A549 (cell line): ENCODE results near the gene CMBL. TPM values are rescaled to one million over a fixed set of nuclear protein-coding genes. Genes with fewer than 3 reads are reported as not detected.
A peak's percentile ranks its signal among the peaks of the same experiment; 100 is the strongest.

ENCODE experiments used
- ATAC-seq, 2 experiments: fragments of 200-7000 bp in 1 of 2; fragments of >200 bp in 1 of 2; cut with Nextera tagmentation in 1 of 2; cut with Tn5 transposase in 1 of 2; 3 replicates each; pipeline versions ENCODE4 v1.8.0 to v1.9.1; 2018 to 2020; ENCODE audit warnings: mild to moderate bottlenecking in 1 of 2, moderate library complexity in 1 of 2
- CTCF ChIA-PET: fragments of 300-600 bp; sonication (Branson Sonifier 250); formaldehyde crosslinking; extraction: SDS; loops from one replicate; lab custom pipeline; 2021; ENCODE audit warnings: antibody characterized with exemption, inconsistent platforms; lab: Yijun Ruan, JAX
- POLR2A ChIA-PET: fragments of 350-600 bp; formaldehyde crosslinking; extraction: SDS; loops from one replicate; lab custom pipeline; 2021; ENCODE audit warnings: antibody characterized with exemption, inconsistent platforms; lab: Yijun Ruan, JAX
- DNase-seq, 2 experiments: peaks; one replicate each; pipeline versions ENCODE4 v3.0.0 to v3.0.0-alpha.2; 2011 to 2016; ENCODE audit warnings: low read depth in 1 of 2, low spot score in 1 of 2
- FAIRE-seq: peaks from 2 replicates; lab custom pipeline; 2011; peaks lifted over from hg19 to GRCh38; lab: Jason Lieb, UNC
- H3K27ac ChIP-seq, 2 experiments: fragments of >200 bp; sonication (Bioruptor Twin); formaldehyde crosslinking; 3 replicates each; pipeline ENCODE4 v1.5.1; 2016 to 2017
- H3K4me1 ChIP-seq: fragments of >200 bp; sonication (Bioruptor Twin); formaldehyde crosslinking; 3 replicates; pipeline ENCODE4 v1.6.1; 2016
- H3K4me2 ChIP-seq: fragments of >200 bp; sonication (Bioruptor Twin); formaldehyde crosslinking; 3 replicates; pipeline ENCODE4 v1.6.1; 2016
- H3K4me3 ChIP-seq: fragments of >200 bp; sonication (Bioruptor Twin); formaldehyde crosslinking; 3 replicates; pipeline ENCODE4 v1.5.1; 2016
- H3K9me3 ChIP-seq: fragments of >200 bp; sonication (Bioruptor Twin); formaldehyde crosslinking; 3 replicates; pipeline ENCODE4 v1.6.1; 2016
- BHLHE40 ChIP-seq: IDR thresholded peaks from 2 replicates; pipeline ENCODE4 v1.6.1; 2012; ENCODE audit warnings: low read depth, low read length, inconsistent platforms
- CEBPB ChIP-seq, 2 experiments: fragments of >200 bp in 1 of 2; sonication (Bioruptor Twin) in 1 of 2; formaldehyde crosslinking in 1 of 2; IDR thresholded peaks; 2 replicates each; pipeline ENCODE4 v1.6.1; 2012 to 2016
- CTCF ChIP-seq: fragments of >200 bp; sonication (Bioruptor Twin); formaldehyde crosslinking; IDR thresholded peaks from 3 replicates; pipeline ENCODE4 v1.5.1; 2016
- E2F6 ChIP-seq: IDR thresholded peaks from 2 replicates; pipeline ENCODE4 v1.6.1; 2012; ENCODE audit warnings: low read depth, borderline replicate concordance
- EHF ChIP-seq: fragments of 250-450 bp; sonication (Bioruptor Pico); IDR thresholded peaks from 2 replicates; pipeline ENCODE4 v1.5.0; 2020; ENCODE audit warnings: mild to moderate bottlenecking
- EHMT2 ChIP-seq: fragments of 200-600 bp; sonication (generic); IDR thresholded peaks from 2 replicates; pipeline ENCODE4 v1.6.1; 2016; ENCODE audit warnings: antibody characterized with exemption, low read depth, mild to moderate bottlenecking, moderate library complexity
- HOXB13 ChIP-seq: fragments of 250-450 bp; sonication (Bioruptor Pico); IDR thresholded peaks from 2 replicates; pipeline ENCODE4 v1.5.0; 2020; ENCODE audit warnings: low read depth, mild to moderate bottlenecking, moderate library complexity
- JUNB ChIP-seq: fragments of >200 bp; sonication (Bioruptor Twin); formaldehyde crosslinking; IDR thresholded peaks from 2 replicates; pipeline ENCODE4 v1.6.1; 2016
- MAFK ChIP-seq: fragments of 450-650 bp; IDR thresholded peaks from 2 replicates; pipeline ENCODE4 v1.6.1; 2014; ENCODE audit not compliant: partially characterized antibody
- NFE2L2 ChIP-seq: fragments of 150-350 bp; conservative IDR thresholded peaks from 2 replicates; pipeline ENCODE4 v1.6.1; 2014; ENCODE audit warnings: low read length
- NR3C1 ChIP-seq: fragments of >200 bp; sonication (Bioruptor Twin); formaldehyde crosslinking; IDR thresholded peaks from 3 replicates; pipeline ENCODE4 v1.6.1; 2017
- POLR2A ChIP-seq: IDR thresholded peaks from 2 replicates; pipeline ENCODE4 v1.6.1; 2012; ENCODE audit warnings: mild to moderate bottlenecking, low read length
- POLR2AphosphoS2 ChIP-seq: conservative IDR thresholded peaks from 2 replicates; pipeline ENCODE4 v1.6.1; 2012; ENCODE audit warnings: low read length, improper control_type of control experiment, inconsistent platforms
- RAD21 ChIP-seq, 2 experiments: fragments of >200 bp in 1 of 2; sonication (Bioruptor Twin) in 1 of 2; formaldehyde crosslinking in 1 of 2; IDR thresholded peaks in 1 of 2; conservative IDR thresholded peaks in 1 of 2; 2 replicates in 1 of 2; 3 replicates in 1 of 2; pipeline ENCODE4 v1.6.1; 2012 to 2018; ENCODE audit warnings: inconsistent platforms in 1 of 2
- RNF2 ChIP-seq: fragments of 200-600 bp; sonication (generic); IDR thresholded peaks from 2 replicates; pipeline ENCODE4 v1.6.1; 2016; ENCODE audit warnings: low read depth, mild to moderate bottlenecking, antibody characterized with exemption, moderate library complexity, borderline replicate concordance
- SREBF2 ChIP-seq: fragments of 450-650 bp; IDR thresholded peaks from 2 replicates; pipeline ENCODE4 v1.6.1; 2014; ENCODE audit warnings: mild to moderate bottlenecking, moderate library complexity
- ZFP36 ChIP-seq: fragments of 450-650 bp; IDR thresholded peaks from 2 replicates; pipeline ENCODE4 v1.6.1; 2014; ENCODE audit warnings: borderline replicate concordance; ENCODE audit not compliant: partially characterized antibody
- ZNF302 ChIP-seq: fragments of 250-450 bp; sonication (Bioruptor Pico); IDR thresholded peaks from 2 replicates; pipeline ENCODE4 v1.9.0; 2021; ENCODE audit warnings: inconsistent platforms, mild to moderate bottlenecking, moderate library complexity
- WGBS: methylation state at CpG from one replicate; pipeline ENCODE4 v1.1.6; 2017; ENCODE audit errors: missing lambda C conversion rate; 5-methylcytosine and 5-hydroxymethylcytosine counted together
- polyA plus RNA-seq, 4 experiments: library from polyadenylated mRNA; depleted of rRNA in 3 of 4; stranded (reverse); fragments of >200 nt; fragmentation: RNase III in 1 of 4; extraction: RNeasy Plus Mini Kit Qiagen cat#74134 plus additional on column Dnase treatment in 1 of 4; gene quantifications; 2 replicates in 3 of 4; 3 replicates in 1 of 4; pipeline ENCODE4 v1.2.3, GENCODE V29; 2011 to 2017
- TF ChIP-seq, protein P1 (sequence below): fragments of 250-450 bp; sonication (Bioruptor Pico); IDR thresholded peaks from 2 replicates; pipeline ENCODE4 v1.5.0; 2021; ENCODE audit warnings: mild to moderate bottlenecking, moderate library complexity, borderline replicate concordance
- TF ChIP-seq, protein P2 (sequence below): fragments of 250-450 bp; sonication (Bioruptor Pico); IDR thresholded peaks from 2 replicates; pipeline ENCODE4 v1.5.0; 2020; ENCODE audit warnings: low read depth, mild to moderate bottlenecking, moderate library complexity

The CMBL gene
- polyA plus RNA-seq, 2 of the 4 experiments (the other 2 are of a cell fraction), result 23.5 to 32.6 TPM

GRCh38 chr5:10331341-10331796 lies 23.7 kb upstream of the CMBL start:
- ChIA-PET POLR2A (interaction anchor here (4.0 kb wide), 1 partner anchor 22 kb away, joined by 19 read pairs; the partner anchor contains the start of gene MARCHF6), CTCF (interaction anchor here (0.7 to 2.5 kb wide), 3 partner anchors 9 to 53 kb away, joined by 3 to 13 read pairs (median 3); no protein-coding TSS in a partner anchor)
- peaks cover 22% of the 10 kb centered on the region; the same call in 2 of the 3 replicates for H3K4me1 ChIP-seq
- H3K9me3 ChIP-seq, result no peaks in the 10 kb centered on the region
- FAIRE-seq, result no peak
- peak in 1 of 2 experiments; percentile 56 for DNase-seq
- 0 out of 3 replicates have a peak overlapping the region, but pooled peaks have one; percentile 2 for H3K4me2 ChIP-seq
- H3K27ac ChIP-seq, result no peak overlapping the region
- ATAC-seq, result peak in 1 of 2 experiments; percentile 17; a peak in 1 of 6 replicates
- H3K4me3 ChIP-seq, result no peak overlapping the region
- TF ChIP-seq HOXB13 (CRISPR knock-in tag), result no peak
- TF ChIP-seq SREBF2, result no peak
- no peak for TF ChIP-seq CEBPB (IDR thresholded peaks at IDR 0.05)
- TF ChIP-seq, protein P1, sequence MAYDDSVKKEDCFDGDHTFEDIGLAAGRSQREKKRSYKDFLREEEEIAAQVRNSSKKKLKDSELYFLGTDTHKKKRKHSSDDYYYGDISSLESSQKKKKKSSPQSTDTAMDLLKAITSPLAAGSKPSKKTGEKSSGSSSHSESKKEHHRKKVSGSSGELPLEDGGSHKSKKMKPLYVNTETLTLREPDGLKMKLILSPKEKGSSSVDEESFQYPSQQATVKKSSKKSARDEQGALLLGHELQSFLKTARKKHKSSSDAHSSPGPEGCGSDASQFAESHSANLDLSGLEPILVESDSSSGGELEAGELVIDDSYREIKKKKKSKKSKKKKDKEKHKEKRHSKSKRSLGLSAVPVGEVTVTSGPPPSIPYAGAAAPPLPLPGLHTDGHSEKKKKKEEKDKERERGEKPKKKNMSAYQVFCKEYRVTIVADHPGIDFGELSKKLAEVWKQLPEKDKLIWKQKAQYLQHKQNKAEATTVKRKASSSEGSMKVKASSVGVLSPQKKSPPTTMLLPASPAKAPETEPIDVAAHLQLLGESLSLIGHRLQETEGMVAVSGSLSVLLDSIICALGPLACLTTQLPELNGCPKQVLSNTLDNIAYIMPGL (CRISPR knock-in tag), result no peak
- TF ChIP-seq EHF (CRISPR knock-in tag), result no peak
- whole genome bisulfite sequencing, result 53% methylated on average over 7 of the region's 7 CpGs

- FAIRE-seq (no peak), ATAC-seq (no peak), DNase-seq (no peak)
- Histone ChIP-seq H3K4me3 (no peak overlapping the region), H3K4me1 (peaks cover 22% of the 10 kb centered on the region; the same call in 2 of the 3 replicates), H3K4me2 (no peak overlapping the region), H3K27ac (no peak overlapping the region; a peak in 1 of 6 replicates), H3K9me3 (no peaks in the 10 kb centered on the region)
- WGBS, result 90% methylated on average over 10 of the region's 10 CpGs
- CTCF ChIA-PET, result interaction anchor here (0.6 to 2.5 kb wide), 6 partner anchors 9 to 71 kb away, joined by 3 to 13 read pairs (median 3); no protein-coding TSS in a partner anchor
- POLR2A ChIA-PET, result interaction anchor here (4.0 kb wide), 1 partner anchor 23 kb away, joined by 19 read pairs; the partner anchor contains the start of gene MARCHF6
- TF ChIP-seq RAD21 (conservative IDR thresholded peaks at IDR 0.05 in 1 of 2, IDR thresholded peaks at IDR 0.05 in 1 of 2) (no peak), ZFP36 (no peak), CTCF (no peak), RNF2 (no peak), EHMT2 (no peak), ZNF302 (CRISPR knock-in tag) (no peak), HOXB13 (CRISPR knock-in tag) (no peak), MAFK (no peak)
- TF ChIP-seq, protein P2, sequence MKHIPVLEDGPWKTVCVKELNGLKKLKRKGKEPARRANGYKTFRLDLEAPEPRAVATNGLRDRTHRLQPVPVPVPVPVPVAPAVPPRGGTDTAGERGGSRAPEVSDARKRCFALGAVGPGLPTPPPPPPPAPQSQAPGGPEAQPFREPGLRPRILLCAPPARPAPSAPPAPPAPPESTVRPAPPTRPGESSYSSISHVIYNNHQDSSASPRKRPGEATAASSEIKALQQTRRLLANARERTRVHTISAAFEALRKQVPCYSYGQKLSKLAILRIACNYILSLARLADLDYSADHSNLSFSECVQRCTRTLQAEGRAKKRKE, result no peak
These were observed 23.0 kb upstream of the CMBL start for GRCh38 chr5:10330511-10331230.

DNA sequence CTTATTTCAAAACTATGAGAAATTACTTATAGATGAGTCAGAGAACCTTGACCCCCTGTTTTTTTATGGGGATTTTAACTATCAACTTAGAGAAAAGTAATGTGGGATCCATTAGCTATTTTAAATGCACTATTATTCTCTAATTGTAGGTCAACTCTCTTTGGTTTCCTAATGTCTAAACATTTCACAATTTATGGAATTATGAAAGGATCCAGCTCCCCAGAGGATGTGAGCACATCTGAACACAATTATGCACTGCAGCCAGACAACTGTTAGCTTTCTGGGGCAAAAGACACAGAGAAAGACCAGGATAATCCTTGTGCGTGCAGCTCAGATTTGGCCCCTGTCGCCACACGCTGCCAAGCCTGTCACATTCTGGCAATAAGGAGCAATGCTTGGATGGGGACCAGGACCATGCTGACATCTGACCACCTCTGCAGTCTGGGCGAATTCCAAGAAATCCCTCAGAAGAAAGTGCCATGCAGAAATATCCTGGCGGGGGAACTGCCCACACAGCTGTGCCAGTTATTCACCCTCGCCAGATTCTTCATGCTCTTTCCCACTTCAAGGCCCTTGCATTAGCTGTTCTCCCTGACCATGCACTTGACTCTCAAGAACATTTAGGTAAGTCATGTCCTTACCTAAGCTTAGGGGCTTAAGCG lies 22.2 kb upstream of the CMBL start:
- ATAC-seq, result no peak
- H3K4me2 ChIP-seq, result no peak overlapping the region
- no peak overlapping the region for H3K4me3 ChIP-seq
- TF ChIP-seq BHLHE40, result no peak
- no peak for TF ChIP-seq MAFK
- TF ChIP-seq POLR2A, result no peak
- no peak for TF ChIP-seq ZNF302 (CRISPR knock-in tag)
- no peak for TF ChIP-seq EHMT2
- no peak for TF ChIP-seq E2F6
- TF ChIP-seq NR3C1, result no peak
- TF ChIP-seq RAD21 (conservative IDR thresholded peaks at IDR 0.05 in 1 of 2, IDR thresholded peaks at IDR 0.05 in 1 of 2), result no peak
- TF ChIP-seq NFE2L2, result no peak
- TF ChIP-seq SREBF2, result no peak
- no peak for TF ChIP-seq POLR2AphosphoS2
- TF ChIP-seq JUNB, result no peak
- peaks cover 22% of the 10 kb centered on the region; the same call in 2 of the 3 replicates for H3K4me1 ChIP-seq
- ChIA-PET CTCF (interaction anchor here (0.6 to 2.5 kb wide), 7 partner anchors 14 to 70 kb away, joined by 3 to 13 read pairs (median 3); no protein-coding TSS in a partner anchor), POLR2A (interaction anchor here (4.0 kb wide), 1 partner anchor 23 kb away, joined by 19 read pairs; the partner anchor contains the start of gene MARCHF6)
- H3K27ac ChIP-seq, result no peak overlapping the region
- 83% methylated on average over 7 of the region's 7 CpGs for WGBS
- no peak for FAIRE-seq
- no peak for DNase-seq
- no peaks in the 10 kb centered on the region for H3K9me3 ChIP-seq
